HEK293 (cell line): ENCODE results near the gene MRPL33.

Experiments used
- CTCF ChIA-PET: fragments of 350-600 bp; formaldehyde crosslinking; extraction: SDS; loops from one replicate; lab custom pipeline; 2021; ENCODE audit warnings: antibody characterized with exemption; lab: Yijun Ruan, JAX
- POLR2A ChIA-PET: fragments of 300-600 bp; formaldehyde crosslinking; extraction: SDS; loops from one replicate; lab custom pipeline; 2020; ENCODE audit warnings: antibody characterized with exemption, inconsistent platforms; lab: Yijun Ruan, JAX
- H3K27ac ChIP-seq: fragments of 200-500 bp; sonication (Bioruptor generic); 2 replicates; pipeline ENCODE4 v1.5.1; 2014; ENCODE audit warnings: low read depth, low read length, control low read depth, inconsistent platforms; ENCODE audit errors: extremely low read depth
- H3K36me3 ChIP-seq, 2 experiments: fragments of 200-500 bp in 1 of 2; sonication (Bioruptor generic) in 1 of 2; 1 replicate in 1 of 2; 2 replicates in 1 of 2; pipeline ENCODE4 v1.5.1; 2014 to 2017; ENCODE audit warnings: inconsistent platforms in 2 of 2, low read length in 2 of 2; ENCODE audit not compliant: control insufficient read depth in 2 of 2, insufficient read depth in 1 of 2
- H3K4me1 ChIP-seq: fragments of 200-500 bp; sonication (Bioruptor generic); 2 replicates; pipeline ENCODE4 v1.5.1; 2014; ENCODE audit warnings: mild to moderate bottlenecking, low read length, inconsistent platforms; ENCODE audit not compliant: control insufficient read depth, insufficient read depth
- H3K4me3 ChIP-seq: 2 replicates; pipeline ENCODE4 v1.5.1; 2011; ENCODE audit warnings: low read depth, mild to moderate bottlenecking, control low read depth, low read length, moderate library complexity
- H3K9me3 ChIP-seq: fragments of 200-500 bp; sonication (Bioruptor generic); 2 replicates; pipeline ENCODE4 v1.5.1; 2014; ENCODE audit warnings: low read depth, low read length, inconsistent platforms; ENCODE audit not compliant: control insufficient read depth, insufficient read depth
- CTCF ChIP-seq: fragments of 450-650 bp; formaldehyde crosslinking; IDR thresholded peaks from 2 replicates; pipeline ENCODE4 v1.5.1; 2016; ENCODE audit warnings: missing biosample characterization, missing genetic modification characterization
- KLF10 ChIP-seq: fragments of 450-650 bp; IDR thresholded peaks from 2 replicates; pipeline ENCODE4 v1.5.1; 2018; ENCODE audit warnings: missing biosample characterization, mild to moderate bottlenecking, missing genetic modification characterization
- KLF16 ChIP-seq: fragments of 450-650 bp; formaldehyde crosslinking; IDR thresholded peaks from 2 replicates; pipeline ENCODE4 v1.5.1; 2017; ENCODE audit warnings: missing biosample characterization, missing genetic modification characterization
- KLF9 ChIP-seq: fragments of 450-650 bp; formaldehyde crosslinking; IDR thresholded peaks from 2 replicates; pipeline ENCODE4 v1.5.1; 2016; ENCODE audit warnings: missing biosample characterization, missing genetic modification characterization, low read depth
- OVOL3 ChIP-seq: fragments of 450-650 bp; formaldehyde crosslinking; IDR thresholded peaks from 2 replicates; pipeline ENCODE4 v1.5.1; 2016; ENCODE audit warnings: missing biosample characterization, missing genetic modification characterization
- PRDM6 ChIP-seq: fragments of 450-650 bp; formaldehyde crosslinking; IDR thresholded peaks from 2 replicates; pipeline ENCODE4 v1.5.1; 2017; ENCODE audit warnings: missing biosample characterization, missing genetic modification characterization
- SALL2 ChIP-seq: fragments of 450-650 bp; formaldehyde crosslinking; IDR thresholded peaks from 2 replicates; pipeline ENCODE4 v1.5.0; 2017; ENCODE audit warnings: missing biosample characterization, mild to moderate bottlenecking, missing genetic modification characterization, borderline replicate concordance
- SCRT2 ChIP-seq: fragments of 450-650 bp; formaldehyde crosslinking; IDR thresholded peaks from 2 replicates; pipeline ENCODE4 v1.5.1; 2016; ENCODE audit warnings: missing biosample characterization, missing genetic modification characterization
- SP3 ChIP-seq: fragments of 450-650 bp; formaldehyde crosslinking; IDR thresholded peaks from 2 replicates; pipeline ENCODE4 v1.5.1; 2016; ENCODE audit warnings: missing biosample characterization, missing genetic modification characterization
- SP7 ChIP-seq: fragments of 450-650 bp; formaldehyde crosslinking; IDR thresholded peaks from 2 replicates; pipeline ENCODE4 v1.5.1; 2016; ENCODE audit warnings: missing biosample characterization, missing genetic modification characterization
- ZBTB20 ChIP-seq: fragments of 450-650 bp; formaldehyde crosslinking; IDR thresholded peaks from 2 replicates; pipeline ENCODE4 v1.5.1; 2016; ENCODE audit warnings: missing biosample characterization, missing genetic modification characterization
- ZBTB48 ChIP-seq: fragments of 450-650 bp; formaldehyde crosslinking; IDR thresholded peaks from 2 replicates; pipeline ENCODE4 v1.5.1; 2016; ENCODE audit warnings: missing biosample characterization, missing genetic modification characterization
- ZBTB8A ChIP-seq: fragments of 450-650 bp; formaldehyde crosslinking; IDR thresholded peaks from 2 replicates; pipeline ENCODE4 v1.5.1; 2016; ENCODE audit warnings: missing biosample characterization, missing genetic modification characterization
- ZNF335 ChIP-seq: fragments of 450-650 bp; formaldehyde crosslinking; conservative IDR thresholded peaks from 2 replicates; pipeline ENCODE4 v1.5.1; 2016; ENCODE audit warnings: missing biosample characterization, missing genetic modification characterization
- ZNF48 ChIP-seq: fragments of 450-650 bp; formaldehyde crosslinking; IDR thresholded peaks from 2 replicates; pipeline ENCODE4 v1.5.1; 2016; ENCODE audit warnings: missing biosample characterization, missing genetic modification characterization
- ZNF518A ChIP-seq: fragments of 450-650 bp; formaldehyde crosslinking; conservative IDR thresholded peaks from 2 replicates; pipeline ENCODE4 v1.5.1; 2016; ENCODE audit warnings: low read depth, missing biosample characterization, missing genetic modification characterization
- ZNF555 ChIP-seq: fragments of 450-650 bp; formaldehyde crosslinking; conservative IDR thresholded peaks from 2 replicates; pipeline ENCODE4 v1.5.1; 2017; ENCODE audit warnings: missing biosample characterization, mild to moderate bottlenecking, missing genetic modification characterization, inconsistent platforms
- ZNF623 ChIP-seq: fragments of 450-650 bp; formaldehyde crosslinking; IDR thresholded peaks from 2 replicates; pipeline ENCODE4 v1.5.1; 2016; ENCODE audit warnings: missing biosample characterization, missing genetic modification characterization
- ZNF629 ChIP-seq: fragments of 450-650 bp; formaldehyde crosslinking; IDR thresholded peaks from 2 replicates; pipeline ENCODE4 v1.5.1; 2017; ENCODE audit warnings: missing biosample characterization, missing genetic modification characterization
- ZNF670 ChIP-seq: fragments of 450-650 bp; formaldehyde crosslinking; IDR thresholded peaks from 2 replicates; pipeline ENCODE4 v1.5.1; 2016; ENCODE audit warnings: missing biosample characterization, missing genetic modification characterization, low read depth
- ZNF701 ChIP-seq: fragments of 450-650 bp; formaldehyde crosslinking; IDR thresholded peaks from 2 replicates; pipeline ENCODE4 v1.5.1; 2016; ENCODE audit warnings: missing biosample characterization, missing genetic modification characterization
- ZNF76 ChIP-seq: fragments of 450-650 bp; formaldehyde crosslinking; IDR thresholded peaks from 2 replicates; pipeline ENCODE4; 2016; ENCODE audit warnings: low read depth, missing biosample characterization, missing genetic modification characterization, borderline replicate concordance
- ZSCAN23 ChIP-seq: fragments of 450-650 bp; formaldehyde crosslinking; IDR thresholded peaks from 2 replicates; pipeline ENCODE4 v1.5.1; 2016; ENCODE audit warnings: missing biosample characterization, missing genetic modification characterization
- TF ChIP-seq, protein P1 (sequence below): fragments of 450-650 bp; formaldehyde crosslinking; IDR thresholded peaks from 2 replicates; pipeline ENCODE4 v1.5.1; 2016; ENCODE audit warnings: missing biosample characterization, missing genetic modification characterization
- TF ChIP-seq, protein P2 (sequence below): fragments of 450-650 bp; formaldehyde crosslinking; IDR thresholded peaks from 2 replicates; pipeline ENCODE4 v1.5.1; 2016; ENCODE audit warnings: missing biosample characterization, missing genetic modification characterization

Gene MRPL33

GRCh38 chr2:27771548-27772335 is at the start of gene MRPL33:
Gene MRPL33, plus strand, starts transcription at chr2:27771719. Its CDS starts 59 bp downstream, at chr2:27771778.
- no peaks in the 10 kb centered on the region for H3K9me3 ChIP-seq
- ChIA-PET CTCF (no interaction called here), POLR2A (no interaction called here)
- peak within 1 kb of the TSS; percentile 58 for H3K27ac ChIP-seq
- H3K4me3 ChIP-seq, result peak within 1 kb of the TSS; percentile 97
- peaks cover 4 to 30% of the 10 kb centered on the region in 2 experiments; a peak in 2 of 3 replicates for H3K36me3 ChIP-seq
- peaks cover 9% of the 10 kb centered on the region; the same call in 1 of the 2 replicates for H3K4me1 ChIP-seq
- TF ChIP-seq, protein P1, sequence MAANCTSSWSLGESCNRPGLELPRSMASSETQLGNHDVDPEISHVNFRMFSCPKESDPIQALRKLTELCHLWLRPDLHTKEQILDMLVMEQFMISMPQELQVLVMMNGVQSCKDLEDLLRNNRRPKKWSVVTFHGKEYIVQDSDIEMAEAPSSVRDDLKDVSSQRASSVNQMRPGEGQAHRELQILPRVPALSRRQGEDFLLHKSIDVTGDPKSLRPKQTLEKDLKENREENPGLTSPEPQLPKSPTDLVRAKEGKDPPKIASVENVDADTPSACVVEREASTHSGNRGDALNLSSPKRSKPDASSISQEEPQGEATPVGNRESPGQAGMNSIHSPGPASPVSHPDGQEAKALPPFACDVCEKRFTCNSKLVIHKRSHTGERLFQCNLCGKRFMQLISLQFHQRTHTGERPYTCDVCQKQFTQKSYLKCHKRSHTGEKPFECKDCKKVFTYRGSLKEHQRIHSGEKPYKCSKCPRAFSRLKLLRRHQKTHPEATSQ (tag by site-specific recombination), result 0 out of 2 replicates have a peak, but pooled peaks have one; percentile 14
- TF ChIP-seq ZNF623 (tag by site-specific recombination) (no peak), ZNF701 (tag by site-specific recombination) (no peak), ZNF335 (peak; percentile 99), SCRT2 (tag by site-specific recombination) (peak; percentile 94), OVOL3 (tag by site-specific recombination) (no peak), ZBTB8A (tag by site-specific recombination) (peak; percentile 41), KLF16 (tag by site-specific recombination) (peak; percentile 87), ZNF670 (tag by site-specific recombination) (no peak), ZBTB48 (tag by site-specific recombination) (peak; percentile 79), PRDM6 (no peak), ZNF629 (peak; percentile 94), ZNF48 (no peak), SP3 (peak; percentile 77), ZNF76 (tag by site-specific recombination) (peak; percentile 96), SALL2 (tag by site-specific recombination) (no peak), ZNF555 (tag by site-specific recombination) (no peak), KLF9 (tag by site-specific recombination) (peak; percentile 84), SP7 (tag by site-specific recombination) (peak; percentile 78), ZSCAN23 (no peak), ZBTB20 (tag by site-specific recombination) (peak; percentile 87; the same call in 1 of the 2 replicates), CTCF (tag by site-specific recombination) (peak; percentile 12; the same call in 1 of the 2 replicates), KLF10 (tag by site-specific recombination) (peak; percentile 21; the same call in 1 of the 2 replicates), ZNF518A (tag by site-specific recombination) (peak; percentile 100)
- TF ChIP-seq, protein P2, sequence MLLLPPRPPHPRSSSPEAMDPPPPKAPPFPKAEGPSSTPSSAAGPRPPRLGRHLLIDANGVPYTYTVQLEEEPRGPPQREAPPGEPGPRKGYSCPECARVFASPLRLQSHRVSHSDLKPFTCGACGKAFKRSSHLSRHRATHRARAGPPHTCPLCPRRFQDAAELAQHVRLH (tag by site-specific recombination), result peak; percentile 68; the same call in 1 of the 2 replicates
